Gastrocnemius medialis (tissue), 4 donors: ENCODE results near the gene ANTXR2. TPM values are rescaled to one million over a fixed set of nuclear protein-coding genes. Genes with fewer than 3 reads are reported as not detected.

ENCODE experiments used
- ATAC-seq, 2 donors: fragments of 150-250 bp; one replicate each; pipeline ENCODE4 v1.9.1; 2016
- DNase-seq, 2 donors: peaks; one replicate each; pipeline ENCODE4 v3.0.0-alpha.2; 2019
- H3K27ac ChIP-seq, 4 donors: fragments of 200-600 bp; sonication (generic); 1 replicate in 1 of 4; 2 replicates in 3 of 4; pipeline ENCODE4 v1.5.1; 2016 to 2018; ENCODE audit warnings: mild to moderate bottlenecking in 2 of 4, moderate library complexity in 1 of 4
- H3K27me3 ChIP-seq, 3 donors: fragments of 200-600 bp; sonication (generic) in 2 of 3; 1 replicate in 1 of 3; 2 replicates in 2 of 3; pipeline versions ENCODE4 v1.5.1 to v1.6.0; 2016 to 2019; ENCODE audit warnings: mild to moderate bottlenecking in 1 of 3, moderate library complexity in 1 of 3
- H3K36me3 ChIP-seq, 2 donors: fragments of 200-600 bp; sonication (generic) in 1 of 2; one replicate each; pipeline ENCODE4 v1.5.1; 2017 to 2018
- H3K4me1 ChIP-seq, 2 donors: fragments of 200-600 bp; sonication (generic) in 1 of 2; one replicate each; pipeline ENCODE4 v1.5.1; 2016 to 2017; ENCODE audit warnings: mild to moderate bottlenecking in 2 of 2
- H3K4me3 ChIP-seq, 4 donors: fragments of 200-600 bp; sonication (generic) in 3 of 4; 1 replicate in 1 of 4; 2 replicates in 3 of 4; pipeline ENCODE4 v1.5.1; 2016 to 2019; ENCODE audit warnings: mild to moderate bottlenecking in 2 of 4
- H3K9me3 ChIP-seq, 3 donors: fragments of 200-600 bp; sonication (generic) in 2 of 3; 1 replicate in 1 of 3; 2 replicates in 2 of 3; pipeline ENCODE4 v1.5.1; 2016 to 2019
- POLR2A ChIP-seq, 2 donors: fragments of 450-650 bp; IDR thresholded peaks; one replicate each; pipeline ENCODE4 v1.6.1; 2017; ENCODE audit warnings: antibody characterized with exemption in 2 of 2, mild to moderate bottlenecking in 2 of 2, moderate library complexity in 2 of 2
- in situ Hi-C, 4 donors: fragments of 200-750 bp; cut with MboI; loops; one replicate each; pipeline versions ENCODE4 v1.15.0 to v1.8.0; 2017; ENCODE audit warnings: low sequenced_read_pairs in 4 of 4
- intact Hi-C: fragments of 100-400 bp; cut with DNase I; formaldehyde crosslinking; loops from one replicate; pipeline ENCODE4 v1.15.1; 2023; ENCODE audit warnings: low total_unique reads
- total RNA-seq, 4 donors: library from RNA; depleted of rRNA; stranded (reverse); fragments of >200 nt; gene quantifications; one replicate each; pipeline versions ENCODE4 v1.1.0 to v1.2.3, GENCODE V29; 2016
- TF ChIP-seq, protein P1 (sequence below), 5 experiments: fragments of 450-650 bp in 3 of 5; fragments of 200-600 bp in 2 of 5; sonication (generic) in 2 of 5; IDR thresholded peaks in 4 of 5; conservative IDR thresholded peaks in 1 of 5; 1 replicate in 4 of 5; 2 replicates in 1 of 5; pipeline ENCODE4 v1.5.1; 2016 to 2019; ENCODE audit warnings: antibody characterized with exemption in 5 of 5, mild to moderate bottlenecking in 3 of 5, moderate library complexity in 3 of 5

The ANTXR2 gene
- total RNA-seq, 4 donors from 2014 or later = 14.5 to 41.0 (median 23.1) TPM

GRCh38 chr4:80104927-80105326, 31.9 kb upstream of the ANTXR2 start:
- no peaks in the 10 kb centered on the region for H3K36me3 ChIP-seq
- no peaks in the 10 kb centered on the region for H3K27me3 ChIP-seq
- ATAC-seq (no peak), DNase-seq (no peak)
- intact Hi-C loops = no loop called here
- in situ Hi-C loops = no loop called here
- H3K27ac ChIP-seq = no peak overlapping the region
- no peaks in the 10 kb centered on the region for H3K4me1 ChIP-seq
- TF ChIP-seq, protein P1, sequence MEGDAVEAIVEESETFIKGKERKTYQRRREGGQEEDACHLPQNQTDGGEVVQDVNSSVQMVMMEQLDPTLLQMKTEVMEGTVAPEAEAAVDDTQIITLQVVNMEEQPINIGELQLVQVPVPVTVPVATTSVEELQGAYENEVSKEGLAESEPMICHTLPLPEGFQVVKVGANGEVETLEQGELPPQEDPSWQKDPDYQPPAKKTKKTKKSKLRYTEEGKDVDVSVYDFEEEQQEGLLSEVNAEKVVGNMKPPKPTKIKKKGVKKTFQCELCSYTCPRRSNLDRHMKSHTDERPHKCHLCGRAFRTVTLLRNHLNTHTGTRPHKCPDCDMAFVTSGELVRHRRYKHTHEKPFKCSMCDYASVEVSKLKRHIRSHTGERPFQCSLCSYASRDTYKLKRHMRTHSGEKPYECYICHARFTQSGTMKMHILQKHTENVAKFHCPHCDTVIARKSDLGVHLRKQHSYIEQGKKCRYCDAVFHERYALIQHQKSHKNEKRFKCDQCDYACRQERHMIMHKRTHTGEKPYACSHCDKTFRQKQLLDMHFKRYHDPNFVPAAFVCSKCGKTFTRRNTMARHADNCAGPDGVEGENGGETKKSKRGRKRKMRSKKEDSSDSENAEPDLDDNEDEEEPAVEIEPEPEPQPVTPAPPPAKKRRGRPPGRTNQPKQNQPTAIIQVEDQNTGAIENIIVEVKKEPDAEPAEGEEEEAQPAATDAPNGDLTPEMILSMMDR (IDR thresholded peaks at IDR 0.05 in 4 of 5, conservative IDR thresholded peaks at IDR 0.05 in 1 of 5) = no peak
- no peak for TF ChIP-seq POLR2A (IDR thresholded peaks at IDR 0.05)
- peaks cover 0 to 9% (median 0%) of the 10 kb centered on the region in 3 donors for H3K9me3 ChIP-seq
- no peak overlapping the region for H3K4me3 ChIP-seq

DNA sequence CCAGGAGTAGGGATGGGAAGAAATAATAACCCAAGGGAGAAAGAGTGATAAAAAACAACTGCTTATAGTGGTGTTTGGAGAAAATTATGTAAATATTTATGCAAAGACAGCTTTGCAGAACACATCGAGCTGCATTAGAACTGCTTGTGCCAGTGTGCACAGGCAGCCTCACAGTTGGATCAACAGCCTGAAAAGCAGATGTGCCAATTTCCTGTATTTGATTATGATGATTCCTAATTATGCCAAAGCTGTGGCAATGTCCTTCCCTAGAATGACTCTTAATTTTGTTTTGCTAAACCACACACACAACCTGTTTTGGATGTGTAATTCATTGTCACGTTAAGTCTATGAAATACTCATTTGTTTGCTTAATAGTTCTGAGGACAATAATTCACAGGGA, 30.6 kb upstream of the ANTXR2 start:
- no peak overlapping the region for H3K27ac ChIP-seq
- H3K4me3 ChIP-seq = no peak overlapping the region
- intact Hi-C loops = no loop called here
- ATAC-seq (no peak), DNase-seq (no peak)
- no peak for TF ChIP-seq POLR2A (IDR thresholded peaks at IDR 0.05)
- TF ChIP-seq, protein P1 (IDR thresholded peaks at IDR 0.05 in 4 of 5, conservative IDR thresholded peaks at IDR 0.05 in 1 of 5) = no peak
- in situ Hi-C loops = no loop called here
- H3K4me1 ChIP-seq = no peaks in the 10 kb centered on the region
- no peaks in the 10 kb centered on the region for H3K36me3 ChIP-seq
- peaks cover 0 to 9% (median 0%) of the 10 kb centered on the region in 3 donors for H3K9me3 ChIP-seq
- H3K27me3 ChIP-seq = no peaks in the 10 kb centered on the region

GRCh38 chr4:80101792-80102116, 28.7 kb upstream of the ANTXR2 start:
- no peak overlapping the region for H3K4me3 ChIP-seq
- no peak for TF ChIP-seq POLR2A (IDR thresholded peaks at IDR 0.05)
- TF ChIP-seq, protein P1 (IDR thresholded peaks at IDR 0.05 in 4 of 5, conservative IDR thresholded peaks at IDR 0.05 in 1 of 5) = no peak
- H3K27me3 ChIP-seq = no peaks in the 10 kb centered on the region
- DNase-seq (no peak), ATAC-seq (no peak)
- in situ Hi-C loops (no loop called here), intact Hi-C loops (no loop called here)
- no peaks in the 10 kb centered on the region for H3K36me3 ChIP-seq
- no peak overlapping the region for H3K27ac ChIP-seq
- peaks cover 0 to 3% (median 0%) of the 10 kb centered on the region in 3 donors for H3K9me3 ChIP-seq
- no peaks in the 10 kb centered on the region for H3K4me1 ChIP-seq

DNA sequence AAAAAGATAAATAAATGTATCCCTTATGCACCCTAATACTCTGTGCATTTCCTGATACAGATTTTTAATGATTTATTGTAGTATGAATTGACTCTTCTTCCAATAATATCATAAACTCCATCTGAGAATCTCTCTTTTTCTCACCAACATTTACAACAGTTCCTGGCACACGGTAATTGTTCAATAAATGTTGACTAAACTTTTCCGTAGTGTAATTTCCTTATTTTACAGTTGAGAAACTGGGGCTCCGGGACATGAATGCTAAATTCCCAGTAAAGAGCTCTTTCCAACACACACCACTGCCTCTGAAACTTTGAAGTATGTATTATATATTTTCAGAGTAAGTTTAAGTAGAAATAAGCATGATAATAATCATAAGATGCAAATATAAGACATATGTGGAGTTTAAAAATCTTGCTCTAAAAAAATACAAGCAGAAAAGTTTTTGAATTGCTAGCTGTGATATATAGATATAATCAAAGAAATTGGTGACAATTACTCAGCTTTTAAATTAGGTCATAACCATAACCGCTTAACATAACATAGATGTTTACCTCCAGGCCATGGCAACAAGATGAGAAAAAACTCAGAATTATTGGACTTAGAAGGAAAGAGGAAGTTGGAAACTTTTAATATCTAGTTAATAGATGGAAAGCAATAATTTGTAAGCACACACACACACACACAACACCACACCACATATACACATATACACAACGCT, 28.2 kb upstream of the ANTXR2 start:
- no peak overlapping the region for H3K4me3 ChIP-seq
- no peaks in the 10 kb centered on the region for H3K36me3 ChIP-seq
- H3K4me1 ChIP-seq = no peaks in the 10 kb centered on the region
- in situ Hi-C loops = no loop called here
- H3K27me3 ChIP-seq = no peaks in the 10 kb centered on the region
- ATAC-seq (no peak), DNase-seq (no peak)
- TF ChIP-seq, protein P1 (IDR thresholded peaks at IDR 0.05 in 4 of 5, conservative IDR thresholded peaks at IDR 0.05 in 1 of 5) = no peak
- no peak for TF ChIP-seq POLR2A (IDR thresholded peaks at IDR 0.05)
- no peak overlapping the region for H3K27ac ChIP-seq
- intact Hi-C loops = no loop called here
- no peaks in the 10 kb centered on the region for H3K9me3 ChIP-seq

DNA sequence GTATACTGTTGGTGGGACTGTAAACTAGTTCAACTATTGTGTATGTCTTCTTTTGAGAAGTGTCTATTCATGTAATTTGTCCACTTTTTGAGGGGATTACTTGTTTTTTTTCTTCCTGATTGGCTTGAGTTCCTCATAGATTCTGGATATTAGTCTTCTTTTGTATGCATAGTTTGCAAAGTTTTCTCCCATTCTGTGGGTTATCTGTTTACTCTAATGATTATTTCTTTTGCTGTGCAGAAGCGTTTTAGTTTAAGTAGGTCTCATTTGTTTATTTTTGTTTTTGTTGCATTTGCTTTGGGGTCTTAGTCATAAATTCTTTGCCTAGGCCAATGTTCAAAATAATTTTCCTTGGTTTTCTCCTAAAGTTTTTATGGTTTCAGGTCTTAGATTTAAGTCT, 26.6 kb upstream of the ANTXR2 start:
- DNase-seq = no peak
- H3K9me3 ChIP-seq = no peaks in the 10 kb centered on the region
- H3K4me1 ChIP-seq = no peaks in the 10 kb centered on the region
- H3K27me3 ChIP-seq = no peaks in the 10 kb centered on the region
- H3K27ac ChIP-seq = no peak overlapping the region
- in situ Hi-C loops (no loop called here), intact Hi-C loops (no loop called here)
- no peak overlapping the region for H3K4me3 ChIP-seq
- no peaks in the 10 kb centered on the region for H3K36me3 ChIP-seq
- no peak for TF ChIP-seq POLR2A (IDR thresholded peaks at IDR 0.05)
- ATAC-seq = no peak
